Urinary bladder (tissue), 4 donors: ENCODE measurements around the gene ANO3. TPM values are rescaled to one million over a fixed set of nuclear protein-coding genes. Genes with fewer than 3 reads are reported as not detected.

Experiments
- DNase-seq: peaks from one replicate; pipeline ENCODE4 v3.0.0-alpha.2; 2015; ENCODE audit errors: extremely low spot score
- H3K27ac ChIP-seq: one replicate; pipeline ENCODE4 v1.5.1; 2013; ENCODE audit warnings: low read depth, mild to moderate bottlenecking, moderate library complexity
- H3K36me3 ChIP-seq: one replicate; pipeline ENCODE4 v1.6.1; 2013; ENCODE audit warnings: mild to moderate bottlenecking, moderate library complexity; ENCODE audit not compliant: insufficient read depth
- H3K4me1 ChIP-seq: one replicate; pipeline ENCODE4 v1.6.1; 2013; ENCODE audit warnings: mild to moderate bottlenecking, moderate library complexity; ENCODE audit not compliant: insufficient read depth
- H3K4me3 ChIP-seq: one replicate; pipeline ENCODE4 v1.5.1; 2013; ENCODE audit warnings: low read depth, low read length
- WGBS: extraction: QIAGEN DNeasy Blood & Tissue Kit; methylation state at CpG from one replicate; pipeline ENCODE4 v1.1.7; 2013; 5-methylcytosine and 5-hydroxymethylcytosine counted together
- polyA plus RNA-seq: library from polyadenylated mRNA; stranded (reverse); fragments of 200-250 nt; gene quantifications from one replicate; pipeline ENCODE4 v1.2.3, GENCODE V29; 2013
- total RNA-seq: library from RNA; depleted of rRNA; stranded (reverse); fragments of >200 nt; gene quantifications from one replicate; pipeline ENCODE4 v1.2.3, GENCODE V29; 2014
- donor health status: healthy with polysubstance abuse.
- donor health status: healthy.

Gene ANO3
- total and polyA plus RNA-seq, 2 donors = 0.14 to 1.2 TPM

DNA sequence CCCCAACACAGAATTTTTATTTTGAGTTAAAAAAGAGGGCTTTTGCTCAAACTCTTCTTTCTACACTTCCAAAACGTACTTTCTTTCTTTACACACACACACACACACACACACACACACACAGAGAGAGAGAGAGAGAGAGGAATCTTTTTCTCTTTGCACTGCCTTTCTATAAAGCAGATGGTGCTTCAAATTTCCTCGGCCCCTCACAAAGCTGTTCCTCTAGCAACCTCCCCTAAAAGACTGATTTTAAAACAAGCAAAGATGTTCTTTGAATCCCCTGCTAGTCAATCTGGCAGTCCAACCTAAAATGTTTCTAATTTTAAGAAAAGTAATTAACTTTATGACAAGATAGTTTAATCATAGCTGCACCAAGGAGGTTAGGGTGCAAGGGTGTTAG lies 2.7 kb upstream of the ANO3 start:
- Histone ChIP-seq H3K4me3 (no peak overlapping the region), H3K4me1 (no peaks in the 10 kb centered on the region), H3K36me3 (no peaks in the 10 kb centered on the region), H3K27ac (no peak overlapping the region)
- DNase-seq = no peak
- WGBS = 34% methylated on average over 2 of the region's 2 CpGs

- 92% methylated on average over 4 of the region's 4 CpGs for WGBS
- no peak overlapping the region for H3K27ac ChIP-seq
- no peaks in the 10 kb centered on the region for H3K4me1 ChIP-seq
- H3K36me3 ChIP-seq = no peaks in the 10 kb centered on the region
- DNase-seq = no peak
- H3K4me3 ChIP-seq = no peak overlapping the region
Measured at GRCh38 chr11:26330262-26330661, 1.7 kb upstream of the ANO3 start.

DNA sequence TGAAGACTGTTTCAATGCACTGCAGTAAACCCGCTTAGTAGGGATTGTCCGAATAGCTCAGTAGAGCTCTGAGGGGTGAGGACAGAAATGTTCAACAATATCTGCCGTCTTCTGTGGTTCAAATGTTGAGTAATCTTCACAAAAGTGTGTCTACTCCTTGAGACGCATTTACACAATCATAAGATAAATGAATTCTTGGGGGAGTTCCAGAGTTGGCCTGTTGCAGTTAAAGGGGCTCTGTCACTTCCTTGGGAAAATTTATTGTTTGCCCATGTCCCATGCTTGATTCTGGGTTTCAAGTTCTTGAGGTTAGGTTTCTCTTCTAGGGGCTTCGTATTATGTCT lies 614 bp downstream of the ANO3 start:
- 30% methylated on average over 5 of the region's 5 CpGs for WGBS

GRCh38 chr11:26333906-26334305 lies 2.0 kb downstream of the ANO3 start:
- DNase-seq = no peak
- 70% methylated on average over 3 of the region's 3 CpGs for WGBS
- no peak overlapping the region for H3K4me3 ChIP-seq

More for the DNA sequence above, 614 bp downstream of the ANO3 start:
- Histone ChIP-seq H3K36me3 (no peaks in the 10 kb centered on the region), H3K4me1 (no peaks in the 10 kb centered on the region), H3K4me3 (no peak overlapping the region), H3K27ac (no peak overlapping the region)
- no peak for DNase-seq

GRCh38 chr11:26335903-26336302 lies 4.0 kb downstream of the ANO3 start:
- DNase-seq = no peak
- Histone ChIP-seq H3K4me1 (no peaks in the 10 kb centered on the region), H3K27ac (no peak overlapping the region)

More at GRCh38 chr11:26333906-26334305, 2.0 kb downstream of the ANO3 start:
- no peaks in the 10 kb centered on the region for H3K36me3 ChIP-seq
- no peaks in the 10 kb centered on the region for H3K4me1 ChIP-seq
- no peak overlapping the region for H3K27ac ChIP-seq

GRCh38 chr11:26344647-26345046 lies 12.7 kb downstream of the ANO3 start:
- no peak for DNase-seq
- no peaks in the 10 kb centered on the region for H3K4me1 ChIP-seq
- no peak overlapping the region for H3K27ac ChIP-seq
- whole genome bisulfite sequencing = 81% methylated on average over 2 of the region's 2 CpGs
- no peak overlapping the region for H3K4me3 ChIP-seq
- H3K36me3 ChIP-seq = no peaks in the 10 kb centered on the region

More at GRCh38 chr11:26335903-26336302, 4.0 kb downstream of the ANO3 start:
- no peaks in the 10 kb centered on the region for H3K36me3 ChIP-seq
- no peak overlapping the region for H3K4me3 ChIP-seq

DNA sequence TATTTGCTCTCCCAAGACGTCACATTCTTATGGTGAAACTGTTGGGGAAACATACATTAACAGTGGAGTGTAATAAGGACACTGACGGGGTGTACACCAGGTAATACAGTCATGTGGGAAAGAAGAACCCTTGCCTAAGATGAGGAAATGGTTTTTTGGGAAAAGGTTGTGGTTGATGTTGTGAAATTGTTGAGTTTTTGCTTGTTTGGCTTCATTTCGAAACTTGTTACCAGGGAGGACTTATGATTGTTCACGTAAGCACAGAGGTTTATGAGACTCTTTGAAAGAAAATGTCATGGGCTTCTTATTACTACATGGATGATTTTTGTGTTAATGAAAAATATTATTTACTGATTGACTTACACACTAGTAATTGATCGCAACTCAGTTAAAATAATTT lies 16.8 kb downstream of the ANO3 start:
- Histone ChIP-seq H3K4me3 (no peak overlapping the region), H3K27ac (no peak overlapping the region), H3K4me1 (no peaks in the 10 kb centered on the region), H3K36me3 (no peaks in the 10 kb centered on the region)
- WGBS = 80% methylated on average over 5 of the region's 5 CpGs
- no peak for DNase-seq

DNA sequence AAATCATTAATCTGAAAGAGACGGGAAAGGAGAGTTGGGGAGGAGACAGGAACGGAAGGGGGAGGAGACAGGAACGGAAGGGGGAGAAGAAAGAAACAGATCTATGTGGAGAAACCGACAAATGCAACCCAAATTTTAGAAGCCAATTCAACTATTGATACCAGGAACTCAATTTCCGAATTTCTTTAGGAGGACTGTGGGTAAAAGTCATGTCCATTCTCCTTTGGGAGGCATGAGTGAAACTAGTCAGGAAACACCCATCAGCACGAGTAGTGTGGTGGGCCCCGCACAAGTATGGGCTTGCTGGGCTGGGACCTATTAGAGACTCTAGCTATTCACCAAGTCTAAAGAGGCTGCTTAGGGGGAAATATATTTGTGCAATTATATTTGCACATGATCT lies 18.1 kb downstream of the ANO3 start:
- no peak overlapping the region for H3K27ac ChIP-seq
- WGBS = 87% methylated on average over 7 of the region's 7 CpGs
- DNase-seq = no peak
- H3K4me3 ChIP-seq = no peak overlapping the region
- H3K4me1 ChIP-seq = no peaks in the 10 kb centered on the region
- H3K36me3 ChIP-seq = no peaks in the 10 kb centered on the region

DNA sequence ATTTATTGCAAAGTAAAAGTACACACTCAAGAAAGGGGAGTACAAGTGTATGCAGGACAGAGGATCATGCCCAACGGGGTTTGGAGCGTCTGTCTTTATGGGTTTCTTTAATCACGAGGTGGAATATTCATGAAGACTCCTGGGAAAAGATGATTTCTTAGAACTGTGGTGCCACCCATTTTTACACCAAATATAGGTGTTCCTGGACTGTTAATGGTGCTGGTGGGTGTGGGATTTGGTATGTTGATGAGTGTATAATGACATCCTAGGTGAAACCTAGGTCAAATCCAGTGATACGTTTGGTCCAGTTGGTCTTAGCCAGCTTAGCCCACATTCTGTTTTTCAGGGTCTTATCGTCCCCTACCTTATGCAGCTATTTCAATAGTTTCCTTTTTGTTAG lies 21.1 kb downstream of the ANO3 start:
- Histone ChIP-seq H3K4me3 (no peak overlapping the region), H3K27ac (no peak overlapping the region), H3K36me3 (no peaks in the 10 kb centered on the region), H3K4me1 (no peaks in the 10 kb centered on the region)
- no peak for DNase-seq
- WGBS = 81% methylated on average over 5 of the region's 5 CpGs

GRCh38 chr11:26359055-26359454 lies 27.1 kb downstream of the ANO3 start:
- Histone ChIP-seq H3K36me3 (no peaks in the 10 kb centered on the region), H3K4me1 (no peaks in the 10 kb centered on the region), H3K4me3 (no peak overlapping the region), H3K27ac (no peak overlapping the region)
- no peak for DNase-seq

DNA sequence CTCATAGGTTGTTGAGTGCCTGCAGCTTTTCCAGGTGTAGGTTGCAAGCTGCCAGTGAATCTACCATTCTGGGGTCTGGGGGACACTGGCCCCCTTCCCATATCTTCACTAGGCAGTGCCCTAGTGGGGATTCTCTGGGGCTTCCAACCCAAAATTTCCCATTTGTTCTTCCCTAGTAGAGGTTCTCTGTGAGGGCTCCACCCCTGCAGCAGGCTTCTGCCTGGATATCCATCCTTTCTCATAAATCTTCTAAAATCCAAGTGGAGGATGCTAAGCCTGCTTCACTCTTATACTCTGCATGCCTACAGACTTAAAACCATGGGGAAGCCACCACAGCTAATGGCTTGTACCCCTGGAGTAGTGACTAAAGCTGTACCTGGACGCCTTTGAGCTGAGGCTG lies 33.4 kb downstream of the ANO3 start:
- Histone ChIP-seq H3K4me3 (no peak overlapping the region), H3K27ac (no peak overlapping the region), H3K36me3 (no peaks in the 10 kb centered on the region), H3K4me1 (no peaks in the 10 kb centered on the region)
- WGBS = 92% methylated on average over 1 of the region's 1 CpG
- no peak for DNase-seq

DNA sequence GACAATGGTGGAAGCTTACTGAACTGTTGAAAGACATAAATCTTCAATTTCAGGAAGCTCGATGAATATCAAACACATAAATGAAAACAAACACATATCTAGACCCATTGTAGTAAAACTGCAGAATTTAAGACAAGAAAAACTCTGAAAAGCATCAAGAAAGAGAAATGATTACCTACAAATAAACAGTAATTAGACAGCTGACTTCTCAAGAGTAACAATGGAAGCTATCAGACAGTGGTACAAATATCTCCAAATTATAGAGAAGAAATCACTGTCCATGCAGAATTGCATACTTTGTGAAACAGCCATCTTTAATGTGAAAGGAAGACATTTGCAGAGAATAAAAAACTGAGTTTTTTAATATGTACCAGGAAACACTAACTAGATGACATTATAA lies 45.7 kb downstream of the ANO3 start:
- Histone ChIP-seq H3K4me1 (no peaks in the 10 kb centered on the region), H3K4me3 (no peak overlapping the region), H3K27ac (no peak overlapping the region), H3K36me3 (no peaks in the 10 kb centered on the region)
- DNase-seq = no peak
- WGBS = 88% methylated on average over 1 of the region's 1 CpG

- no peak for DNase-seq
- H3K27ac ChIP-seq = no peak overlapping the region
- WGBS = 29% methylated on average over 1 of the region's 1 CpG
- no peaks in the 10 kb centered on the region for H3K36me3 ChIP-seq
- H3K4me1 ChIP-seq = no peaks in the 10 kb centered on the region
- no peak overlapping the region for H3K4me3 ChIP-seq
Measured at GRCh38 chr11:26399336-26399735, 67.4 kb downstream of the ANO3 start.

DNA sequence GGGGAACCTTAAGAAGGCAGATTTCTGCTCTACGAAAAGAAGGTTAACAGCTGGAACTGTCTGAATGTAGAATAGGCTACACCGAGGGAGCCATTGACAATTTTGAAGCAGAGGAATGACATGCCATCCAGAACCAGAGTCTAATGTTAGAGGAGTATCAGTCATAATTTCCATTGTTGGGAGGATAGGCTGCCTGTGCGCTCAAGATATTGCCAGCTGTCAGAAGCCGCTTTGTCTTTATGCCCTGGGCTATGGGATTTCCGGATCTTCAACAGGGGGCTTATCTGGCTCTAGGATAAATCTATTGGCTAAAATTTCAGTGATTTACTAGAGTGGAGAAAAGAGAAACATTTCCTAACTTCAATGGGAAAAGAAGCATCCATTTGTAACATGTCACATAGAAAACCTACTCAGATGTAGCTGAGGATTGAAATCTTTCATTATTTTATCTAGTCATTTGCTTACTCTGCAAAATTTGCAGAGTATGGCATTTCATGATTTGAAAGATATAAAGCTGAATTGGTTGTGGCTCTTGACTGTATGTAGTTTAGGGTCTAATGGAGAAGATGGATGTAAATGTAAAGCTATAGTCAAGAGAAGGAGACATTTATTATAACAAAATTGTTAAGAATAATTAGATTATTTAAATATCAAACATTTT lies 78.9 kb downstream of the ANO3 start:
- Histone ChIP-seq H3K4me3 (no peak overlapping the region), H3K27ac (no peak overlapping the region), H3K4me1 (no peaks in the 10 kb centered on the region), H3K36me3 (no peaks in the 10 kb centered on the region)
- DNase-seq = no peak
- WGBS = 68% methylated on average over 5 of the region's 5 CpGs

DNA sequence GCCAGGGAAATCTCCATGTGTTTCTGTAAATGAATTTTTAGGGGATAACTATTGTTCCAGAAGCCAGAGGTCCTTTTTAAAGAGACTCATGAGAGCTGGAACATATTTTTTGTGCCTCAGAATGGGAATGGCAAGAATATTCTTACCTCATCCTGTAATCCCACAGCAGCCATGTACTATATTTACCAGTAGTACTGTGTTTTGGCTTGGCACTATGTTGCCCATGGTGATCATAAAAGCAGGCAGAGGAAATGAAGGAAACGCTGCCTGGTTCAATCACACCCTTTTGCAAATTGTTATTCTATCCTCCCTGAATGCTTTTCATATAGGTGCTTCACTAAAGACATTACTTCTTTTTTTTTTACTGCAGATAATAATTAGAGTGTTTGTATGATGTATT lies 81.0 kb downstream of the ANO3 start:
- Histone ChIP-seq H3K36me3 (no peaks in the 10 kb centered on the region), H3K4me3 (no peak overlapping the region), H3K4me1 (no peaks in the 10 kb centered on the region), H3K27ac (no peak overlapping the region)
- WGBS = 36% methylated on average over 1 of the region's 1 CpG
- no peak for DNase-seq
